ENCODE data around the gene SMIM35.
"Not testable (repeated sequence)": the region's sequence is repeated elsewhere in the genome, so short reads cannot be mapped to it uniquely, and the experiment has no call there.

Gene SMIM35

DNA sequence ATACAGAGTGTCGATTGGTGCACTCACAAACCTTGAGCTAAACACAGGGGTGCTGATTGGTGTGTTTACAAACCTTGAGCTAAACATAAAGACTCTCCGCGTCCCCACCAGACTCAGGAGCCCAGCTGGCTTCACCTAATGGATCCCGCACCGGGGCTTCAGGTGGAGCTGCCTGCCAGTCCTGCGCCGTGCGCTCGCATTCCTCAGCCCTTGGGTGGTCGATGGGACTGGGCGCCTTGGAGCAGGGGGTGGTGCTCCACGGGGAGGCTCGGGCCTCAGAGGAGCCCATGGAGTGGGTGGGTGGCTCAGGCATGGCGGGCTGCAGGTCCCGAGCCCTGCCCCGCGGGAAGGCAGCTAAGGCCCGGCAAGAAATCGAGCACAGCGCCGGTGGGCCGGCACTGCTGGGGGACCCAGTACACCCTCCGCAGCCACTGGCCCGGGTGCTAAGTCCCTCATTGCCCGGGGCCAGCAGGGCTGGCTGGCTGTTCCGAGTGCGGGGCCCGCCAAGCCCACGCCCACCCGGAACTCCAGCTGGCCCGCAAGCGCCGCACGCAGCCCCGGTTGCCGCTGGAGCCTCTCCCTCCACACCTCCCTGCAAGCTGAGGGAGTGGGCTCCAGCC is 108.4 kb downstream of the SMIM35 start:
- not testable (repeated sequence) for DNase-seq

DNA sequence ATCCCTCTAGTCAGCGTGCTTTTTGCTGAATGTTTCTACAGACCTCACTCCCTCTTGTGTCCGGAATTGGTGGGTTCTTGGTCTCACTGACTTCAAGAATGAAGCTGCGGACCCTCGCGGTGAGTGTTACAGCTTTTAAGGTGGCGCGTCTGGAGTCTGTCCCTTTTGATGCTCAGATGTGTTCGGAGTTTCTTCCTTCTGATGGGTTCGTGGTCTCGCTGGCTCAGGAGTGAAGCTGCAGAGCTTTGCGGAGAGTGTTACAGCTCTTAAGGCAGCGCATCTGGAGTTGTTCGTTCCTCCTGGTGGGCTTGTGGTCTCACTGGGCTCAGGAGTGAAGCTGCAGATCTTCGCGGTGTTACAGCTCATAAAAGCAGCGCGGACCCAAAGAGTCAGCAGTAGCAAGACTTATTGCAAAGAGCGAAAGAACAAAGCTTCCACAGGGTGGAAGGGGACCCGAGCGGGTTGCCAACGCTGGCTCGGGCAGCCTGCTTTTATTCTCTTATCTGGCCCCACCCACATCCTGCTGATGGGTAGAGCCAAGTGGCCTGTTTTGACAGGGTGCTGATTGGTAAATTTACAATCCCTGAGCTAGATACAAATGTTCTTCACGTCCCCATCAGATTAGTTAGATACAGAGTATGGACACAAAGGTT is 109.0 kb downstream of the SMIM35 start:
- not testable (repeated sequence) for DNase-seq

DNA sequence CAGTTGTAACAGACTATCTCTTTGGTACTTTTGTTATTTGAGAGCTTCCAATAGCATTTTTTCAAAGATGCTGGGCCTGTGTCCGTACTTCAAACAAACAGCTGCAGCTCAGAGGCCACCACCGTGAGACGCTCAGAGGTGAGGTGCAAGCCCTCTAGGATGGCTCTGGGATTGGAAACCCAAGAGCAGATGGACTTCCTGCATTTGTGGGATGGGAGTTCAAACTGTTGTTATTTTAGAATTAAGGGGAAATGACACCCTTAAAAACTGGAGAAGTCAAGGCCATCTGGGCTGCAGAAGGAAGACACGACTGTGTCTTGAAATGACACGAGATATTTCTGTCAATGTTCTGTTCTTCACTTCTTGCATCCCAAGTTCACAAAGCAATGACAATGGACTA is 109.7 kb downstream of the SMIM35 start:
- DNase-seq = no peak

- DNase-seq = no peak
Observed at GRCh38 chr11:117976445-117976844, 110.3 kb downstream of the SMIM35 start.

GRCh38 chr11:117973503-117973860 is 113.3 kb downstream of the SMIM35 start:
- no peak for DNase-seq

DNA sequence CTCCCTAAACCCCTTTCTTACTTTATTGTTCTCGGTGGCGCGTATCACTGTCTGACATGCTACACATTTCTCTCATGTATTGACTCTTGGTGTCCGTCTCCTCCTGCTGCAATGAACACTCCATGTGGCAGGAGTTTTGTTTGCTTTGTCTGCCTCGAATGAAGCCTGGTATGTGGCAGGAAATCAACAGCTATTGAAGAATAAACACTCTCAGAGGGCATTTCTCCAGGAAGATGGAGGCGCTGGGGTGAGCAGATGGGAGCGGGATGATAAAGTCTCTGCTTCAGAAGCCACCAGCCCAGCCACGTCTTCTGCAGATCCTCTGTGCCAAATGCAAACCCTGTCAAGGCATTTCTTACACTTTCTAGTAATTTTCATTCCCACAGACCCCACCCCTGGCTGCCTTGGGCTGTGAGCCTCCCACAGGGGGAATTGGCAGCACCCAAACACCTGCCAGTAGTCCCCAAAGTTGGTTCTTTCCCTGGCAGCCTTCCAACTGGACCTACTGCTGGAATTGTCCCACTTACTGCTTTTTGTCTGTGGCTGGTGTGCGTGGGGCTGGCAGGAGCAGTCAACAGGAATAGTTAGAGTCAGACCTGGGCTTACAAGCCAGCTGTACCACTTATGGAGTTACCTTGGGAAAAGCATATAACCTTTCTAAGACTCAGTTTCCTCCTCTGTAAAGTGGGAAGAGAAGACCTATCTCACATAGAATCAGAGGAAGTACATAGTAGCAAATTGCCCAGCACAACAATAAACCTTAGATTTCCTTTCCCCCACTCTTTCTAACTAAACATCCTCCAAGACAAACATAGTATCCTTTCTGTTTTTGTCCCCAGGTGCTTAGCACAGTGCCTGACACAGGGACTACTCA is 113.9 kb downstream of the SMIM35 start:
- peak; percentile 52 for DNase-seq

GRCh38 chr11:117972044-117972443 is 114.7 kb downstream of the SMIM35 start:
- DNase-seq = no peak

- no peak for DNase-seq
Observed at GRCh38 chr11:117970400-117971024, 116.3 kb downstream of the SMIM35 start.

- DNase-seq = no peak
Observed at GRCh38 chr11:117969160-117969991, 117.4 kb downstream of the SMIM35 start.

GRCh38 chr11:117966908-117967307 is 119.9 kb downstream of the SMIM35 start:
- DNase-seq = no peak

GRCh38 chr11:117962826-117963225 is 123.9 kb downstream of the SMIM35 start:
- DNase-seq = no peak

DNA sequence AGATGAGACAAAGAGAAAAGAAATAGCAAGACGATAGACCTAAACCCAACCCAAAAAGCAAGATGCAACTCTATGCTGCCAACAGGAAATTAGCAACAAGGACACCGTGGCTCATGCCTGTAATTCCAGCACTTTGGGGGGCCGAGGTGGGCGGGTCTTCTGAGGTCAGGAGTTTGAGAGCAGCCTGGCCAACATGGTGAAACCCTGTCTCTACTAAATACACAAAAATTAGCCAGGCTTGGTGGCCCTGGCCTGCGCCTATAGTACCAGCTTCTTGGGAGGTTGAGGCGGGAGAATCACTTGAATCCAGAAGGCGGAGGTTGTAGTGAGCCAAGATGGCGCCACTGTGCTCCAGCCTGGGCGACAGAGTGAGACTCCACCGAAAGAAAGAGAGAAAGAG is 124.9 kb downstream of the SMIM35 start:
- DNase-seq = no peak

DNA sequence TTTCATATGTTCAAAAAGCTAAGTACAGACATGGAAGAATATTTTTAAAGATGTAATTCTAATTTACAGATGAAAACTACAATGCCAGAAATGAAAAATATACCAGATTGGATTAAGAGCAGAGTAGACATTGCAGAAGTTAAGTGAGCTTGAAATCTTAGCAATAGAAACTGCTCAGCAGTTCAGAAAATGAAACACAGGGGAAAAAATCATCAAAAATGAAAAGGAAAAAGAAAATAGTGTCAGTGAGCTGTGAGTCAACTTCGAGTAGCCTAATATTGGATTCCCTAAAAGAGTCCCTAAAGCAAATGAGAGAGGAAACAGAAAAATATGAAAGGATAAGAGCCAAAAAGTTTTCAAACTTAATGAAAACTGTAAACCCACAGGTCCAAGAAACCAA is 126.4 kb downstream of the SMIM35 start:
- DNase-seq = no peak

DNA sequence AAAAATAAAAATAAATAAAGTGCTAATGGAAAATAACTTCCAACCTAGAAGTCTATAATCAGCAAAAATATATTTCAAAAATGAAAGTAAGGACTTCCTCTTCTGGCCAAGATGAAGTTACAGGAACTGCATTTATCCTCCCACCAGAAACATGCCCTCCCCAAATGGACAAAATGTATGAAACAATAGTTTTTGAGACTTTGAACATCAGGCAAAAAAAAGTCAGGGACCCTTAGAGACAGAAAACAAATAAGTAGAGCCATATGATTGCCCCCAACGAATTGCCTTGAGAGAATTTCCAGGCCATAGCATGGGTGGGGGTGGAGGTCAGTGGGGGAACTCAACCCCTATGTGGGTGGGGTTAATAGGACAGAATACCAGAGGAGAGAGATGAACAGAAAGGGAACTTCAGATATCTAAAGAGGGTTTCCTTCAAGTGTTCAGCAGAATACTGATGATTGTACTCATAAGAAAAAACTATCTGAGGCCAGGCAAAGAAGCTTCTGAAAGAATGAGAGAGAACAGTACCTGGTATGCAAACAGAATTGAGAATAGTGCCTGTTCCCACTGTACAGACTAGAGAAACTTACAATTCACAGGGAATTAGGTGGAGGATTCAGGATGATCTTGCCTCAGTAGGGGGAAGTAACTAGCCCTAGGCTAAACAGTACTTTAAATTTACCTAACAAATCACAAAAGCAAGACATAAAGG is 127.2 kb downstream of the SMIM35 start:
- DNase-seq = no peak

DNA sequence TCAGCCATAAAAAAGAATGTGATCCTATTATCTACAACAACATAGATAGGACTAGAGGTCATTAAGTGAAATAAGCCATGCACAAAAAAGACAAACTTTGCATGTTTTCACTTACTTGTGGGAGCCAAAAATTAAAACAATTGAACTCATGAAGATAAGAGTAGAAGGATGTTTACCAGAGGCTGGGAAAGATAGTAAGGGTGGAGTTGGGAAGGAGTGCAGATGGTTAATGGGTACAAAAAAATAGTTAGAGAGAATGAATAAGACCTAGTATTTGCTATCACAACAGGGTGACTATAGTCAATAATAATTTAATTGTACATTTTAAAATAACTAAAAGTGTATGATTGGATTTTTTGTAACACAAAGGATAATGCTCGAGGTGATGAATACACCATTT is 127.8 kb downstream of the SMIM35 start:
- DNase-seq = no peak
